GM19035 (cell line): ENCODE data around the gene HOXD11.

ENCODE experiments used
- ATAC-seq: cut with Tn5 transposase; IDR thresholded peaks from one replicate; pipeline ENCODE4 v1.9.1; 2021; ENCODE audit not compliant: unreplicated experiment

The HOXD11 gene

DNA sequence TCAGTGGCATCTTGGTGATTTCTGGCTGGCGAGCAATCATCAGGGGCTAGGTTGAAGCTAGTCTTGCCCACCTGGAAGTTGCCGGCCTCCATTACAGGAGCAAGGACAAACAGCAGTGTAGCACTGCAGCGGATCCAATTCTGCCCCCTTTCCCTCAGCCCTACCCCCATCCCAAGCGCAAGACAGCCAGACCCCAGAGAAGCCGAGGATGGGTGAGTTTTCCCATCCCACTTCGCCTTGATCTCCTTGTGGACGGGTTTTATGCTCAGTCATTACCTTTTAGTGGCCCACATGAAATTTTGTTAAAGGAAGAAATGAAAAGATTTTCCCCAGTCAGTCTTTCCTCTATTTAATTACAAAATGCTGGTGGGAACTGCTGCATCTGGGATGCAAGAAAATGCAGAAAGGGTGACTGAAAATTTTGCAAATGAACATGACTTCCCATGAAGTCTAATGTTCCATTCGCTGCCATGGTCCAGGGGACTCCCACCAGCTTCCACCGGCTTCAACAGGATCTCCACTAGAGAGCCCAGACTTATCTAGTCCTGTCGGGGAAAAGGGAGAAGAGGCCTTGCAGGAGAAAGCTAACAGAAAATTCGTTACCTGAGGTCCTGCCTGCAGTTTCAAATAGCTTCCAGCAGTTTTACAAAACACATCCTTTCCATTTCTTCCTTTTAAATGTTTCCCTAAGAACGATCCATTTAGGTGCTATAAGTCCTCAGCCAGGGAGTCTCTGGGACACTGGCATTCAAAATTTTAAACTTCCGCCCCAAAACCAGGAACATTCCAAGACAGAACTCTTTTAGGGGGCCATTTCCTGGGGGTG is 13.5 kb downstream of the HOXD11 start:
- ATAC-seq, result no peak

DNA sequence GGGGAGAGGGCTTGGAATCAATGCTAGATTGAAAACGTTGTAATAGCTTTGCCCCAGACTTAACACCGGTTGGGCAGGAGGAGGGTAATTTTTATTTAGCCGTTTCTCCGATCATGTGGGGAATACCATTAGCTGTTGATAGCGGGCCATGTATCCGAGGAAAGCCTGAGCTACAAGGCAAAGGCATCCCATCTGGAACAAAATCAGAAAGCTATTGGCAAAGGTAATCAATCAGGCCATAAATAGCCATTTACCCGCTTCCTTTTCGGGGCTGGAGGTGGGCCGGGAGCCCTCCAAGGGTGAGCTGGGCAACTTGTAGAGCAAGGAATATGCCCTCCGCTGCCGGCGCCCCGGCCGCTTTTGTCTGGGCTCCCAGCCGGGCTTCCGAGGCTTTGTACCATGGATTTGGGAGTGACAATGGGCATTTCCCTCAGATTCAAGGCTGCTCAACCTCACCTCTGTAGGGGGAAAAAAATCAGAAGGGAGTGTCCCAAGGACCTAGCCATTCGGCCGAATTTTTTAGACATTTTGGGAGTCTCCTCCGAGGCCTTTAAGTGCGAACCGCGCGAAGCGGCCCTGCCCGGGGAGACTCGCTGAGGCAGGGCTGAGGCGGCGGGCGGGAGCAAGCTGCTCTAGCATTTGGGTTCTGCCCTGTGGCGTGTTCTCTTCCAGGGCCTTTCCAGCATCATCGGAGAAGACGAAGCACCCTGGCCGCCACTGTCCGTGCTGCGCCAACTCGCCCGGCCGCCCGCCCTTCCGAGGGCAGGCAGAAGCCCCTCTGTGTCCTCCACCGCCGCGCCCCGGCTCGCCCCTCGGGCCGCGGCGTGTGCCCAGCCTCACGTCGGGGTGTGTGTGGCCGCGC is 14.3 kb downstream of the HOXD11 start:
- ATAC-seq, result no peak

DNA sequence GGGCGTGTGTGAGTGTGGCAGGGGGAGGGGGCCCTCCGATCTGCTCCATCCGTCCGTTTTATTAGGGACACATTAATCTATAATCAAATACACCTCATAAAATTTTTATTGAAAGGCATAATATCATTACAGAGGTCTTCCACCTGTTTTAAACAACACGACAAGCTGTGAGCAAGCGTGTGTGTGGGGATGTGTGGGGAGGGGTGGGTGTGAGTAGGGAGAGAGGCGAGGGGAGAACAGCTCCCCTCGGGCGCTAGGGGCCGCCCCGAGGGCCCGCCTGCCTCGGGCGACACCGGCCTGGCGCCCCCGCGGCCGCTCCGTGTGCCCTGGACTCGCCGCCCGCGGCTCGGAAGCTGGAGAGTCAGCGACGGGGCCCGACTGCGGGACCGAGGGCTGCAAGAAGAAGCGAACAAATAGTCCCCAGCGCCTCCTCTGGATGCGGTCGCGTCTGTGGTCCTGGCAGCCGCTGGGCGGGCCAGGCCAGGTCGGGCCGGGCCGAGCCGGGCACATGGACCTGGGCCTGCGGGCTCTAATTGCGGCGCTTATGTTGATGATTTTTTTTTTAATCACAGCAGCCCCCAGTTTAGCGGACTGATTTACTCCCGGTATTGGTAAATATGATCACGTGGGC is 15.1 kb downstream of the HOXD11 start:
- ATAC-seq, result no peak

DNA sequence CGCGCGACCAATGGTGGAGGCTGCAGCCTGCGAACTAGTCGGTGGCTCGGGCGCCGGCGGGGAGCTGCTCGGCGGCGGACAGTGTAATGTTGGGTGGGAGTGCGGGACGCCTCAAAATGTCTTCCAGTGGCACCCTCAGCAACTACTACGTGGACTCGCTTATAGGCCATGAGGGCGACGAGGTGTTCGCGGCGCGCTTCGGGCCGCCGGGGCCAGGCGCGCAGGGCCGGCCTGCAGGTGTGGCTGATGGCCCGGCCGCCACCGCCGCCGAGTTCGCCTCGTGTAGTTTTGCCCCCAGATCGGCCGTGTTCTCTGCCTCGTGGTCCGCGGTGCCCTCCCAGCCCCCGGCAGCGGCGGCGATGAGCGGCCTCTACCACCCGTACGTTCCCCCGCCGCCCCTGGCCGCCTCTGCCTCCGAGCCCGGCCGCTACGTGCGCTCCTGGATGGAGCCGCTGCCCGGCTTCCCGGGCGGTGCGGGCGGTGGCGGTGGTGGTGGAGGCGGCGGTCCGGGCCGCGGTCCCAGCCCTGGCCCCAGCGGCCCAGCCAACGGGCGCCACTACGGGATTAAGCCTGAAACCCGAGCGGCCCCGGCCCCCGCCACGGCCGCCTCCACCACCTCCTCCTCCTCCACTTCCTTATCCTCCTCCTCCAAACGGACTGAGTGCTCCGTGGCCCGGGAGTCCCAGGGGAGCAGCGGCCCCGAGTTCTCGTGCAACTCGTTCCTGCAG is 15.8 kb downstream of the HOXD11 start, which contains the start of gene HOXD9:
Gene HOXD9 (plus strand): TSS at position 37 of the 728 bp plus-strand sequence. CDS start 50 bp downstream, at position 87.
- no peak for ATAC-seq

DNA sequence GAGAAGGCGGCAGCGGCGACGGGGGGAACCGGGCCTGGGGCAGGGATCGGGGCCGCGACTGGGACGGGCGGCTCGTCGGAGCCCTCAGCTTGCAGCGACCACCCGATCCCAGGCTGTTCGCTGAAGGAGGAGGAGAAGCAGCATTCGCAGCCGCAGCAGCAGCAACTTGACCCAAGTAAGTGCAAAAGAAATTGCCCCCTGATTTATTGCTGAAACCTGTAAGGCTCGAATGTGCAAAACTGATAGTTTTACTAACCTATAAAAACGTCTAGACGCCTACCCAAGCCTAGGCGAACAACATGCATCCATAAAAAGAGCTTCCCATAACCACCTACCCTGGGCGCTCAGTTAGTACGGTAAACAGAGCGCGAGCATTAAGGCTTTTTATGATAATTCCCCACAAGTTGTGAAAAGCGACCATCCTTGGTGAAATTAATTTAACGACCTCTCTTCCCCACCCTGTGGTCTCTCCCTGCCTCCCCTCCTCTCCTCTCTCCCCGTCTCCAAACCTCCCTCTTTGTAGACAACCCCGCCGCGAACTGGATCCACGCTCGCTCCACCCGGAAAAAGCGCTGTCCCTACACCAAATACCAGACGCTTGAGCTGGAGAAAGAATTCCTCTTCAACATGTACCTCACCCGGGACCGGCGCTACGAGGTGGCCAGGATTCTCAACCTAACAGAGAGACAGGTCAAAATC is 16.5 kb downstream of the HOXD11 start:
- ATAC-seq, result no peak

DNA sequence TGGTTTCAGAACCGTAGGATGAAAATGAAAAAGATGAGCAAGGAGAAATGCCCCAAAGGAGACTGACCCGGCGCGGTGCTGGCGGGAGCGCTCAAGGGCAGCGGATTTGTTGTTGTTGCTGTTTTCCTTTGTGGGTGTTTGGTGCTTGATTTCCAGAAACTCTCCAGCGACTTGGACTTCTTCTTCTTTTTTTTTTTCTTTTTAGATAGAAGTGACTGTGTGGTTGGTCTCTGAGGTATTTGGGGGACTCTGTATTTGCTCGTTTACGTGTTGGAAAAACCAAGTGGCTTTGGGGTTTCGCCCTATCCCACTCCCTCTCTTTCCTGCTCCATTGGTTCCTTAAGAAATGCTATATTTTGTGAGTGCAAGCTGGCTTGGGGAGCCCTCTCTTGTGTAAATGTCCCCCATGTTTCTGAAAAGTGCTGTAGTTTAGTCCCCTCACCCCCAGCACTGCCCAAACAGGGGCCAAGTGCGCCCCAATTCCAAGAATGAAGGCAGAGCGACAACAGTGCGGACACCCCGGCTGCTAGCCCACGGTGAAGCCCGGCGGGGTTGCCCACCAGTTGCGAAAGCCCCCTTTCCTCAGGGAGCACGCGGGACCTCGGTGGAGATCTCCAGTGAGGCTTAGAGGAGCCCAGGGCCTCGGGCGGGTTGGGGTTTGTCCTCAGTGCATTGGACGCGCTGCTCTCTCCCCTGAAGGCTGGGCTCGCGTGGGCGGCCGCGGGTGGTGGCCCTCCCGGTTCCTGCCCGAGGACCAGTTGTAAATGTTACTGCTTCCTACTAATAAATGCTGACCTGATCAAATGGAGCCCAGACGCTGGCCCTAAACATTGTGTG is 17.2 kb downstream of the HOXD11 start:
- ATAC-seq, result no peak

DNA sequence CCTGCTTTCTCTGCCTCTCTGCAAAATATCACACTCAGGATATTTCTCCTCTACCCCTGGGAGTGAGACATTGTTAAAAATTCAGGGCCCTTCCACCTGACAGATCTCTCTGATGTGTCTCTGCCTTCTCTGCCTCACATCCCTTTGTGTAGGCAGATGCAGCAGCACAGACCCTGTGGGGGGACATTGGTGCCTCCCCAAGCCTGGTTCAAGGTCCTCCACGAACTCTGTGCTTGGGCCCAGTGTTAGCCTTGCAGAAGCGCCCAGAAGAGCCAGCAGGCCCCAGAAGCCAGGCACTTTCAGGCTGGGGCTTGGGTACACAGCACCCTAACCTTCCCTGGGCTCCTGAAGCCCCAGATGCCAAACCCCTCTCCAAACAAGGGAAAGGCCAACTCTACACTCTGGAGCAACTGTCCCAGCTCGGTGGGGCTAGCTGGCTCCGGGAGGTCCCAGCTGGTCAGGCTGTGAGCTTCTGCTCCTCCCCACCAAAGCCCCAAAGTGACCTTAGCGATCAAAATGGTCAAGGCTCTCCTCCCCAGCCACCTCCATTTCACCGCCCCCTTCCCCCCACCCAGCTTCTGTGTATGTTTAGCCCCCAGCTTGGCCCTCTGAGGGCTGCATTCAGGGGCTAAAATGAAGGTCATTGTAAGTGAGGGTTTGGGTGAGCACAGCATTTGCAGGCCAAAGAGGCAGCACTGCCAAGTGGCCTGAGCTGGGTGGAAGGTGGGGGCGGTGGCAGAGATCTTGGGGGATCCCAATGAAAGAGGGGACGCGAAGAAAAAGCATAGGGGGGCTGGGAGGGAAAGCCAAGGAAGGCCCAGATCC is 18.1 kb downstream of the HOXD11 start:
- ATAC-seq, result no peak

DNA sequence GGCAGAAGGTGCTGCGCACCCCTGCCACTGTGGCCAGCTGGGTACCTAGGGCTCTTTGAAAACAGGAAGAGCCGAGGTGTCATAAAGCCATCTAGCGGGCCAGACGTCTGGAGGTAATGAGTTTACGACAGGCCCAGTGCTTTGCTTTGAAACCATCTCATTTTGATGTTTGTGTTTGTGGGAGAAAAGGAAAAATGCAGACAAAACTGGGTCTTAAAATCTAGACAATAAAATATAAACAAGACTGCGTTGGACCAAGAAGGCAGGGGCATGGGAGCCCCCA is 18.6 kb downstream of the HOXD11 start:
- ATAC-seq, result no peak

DNA sequence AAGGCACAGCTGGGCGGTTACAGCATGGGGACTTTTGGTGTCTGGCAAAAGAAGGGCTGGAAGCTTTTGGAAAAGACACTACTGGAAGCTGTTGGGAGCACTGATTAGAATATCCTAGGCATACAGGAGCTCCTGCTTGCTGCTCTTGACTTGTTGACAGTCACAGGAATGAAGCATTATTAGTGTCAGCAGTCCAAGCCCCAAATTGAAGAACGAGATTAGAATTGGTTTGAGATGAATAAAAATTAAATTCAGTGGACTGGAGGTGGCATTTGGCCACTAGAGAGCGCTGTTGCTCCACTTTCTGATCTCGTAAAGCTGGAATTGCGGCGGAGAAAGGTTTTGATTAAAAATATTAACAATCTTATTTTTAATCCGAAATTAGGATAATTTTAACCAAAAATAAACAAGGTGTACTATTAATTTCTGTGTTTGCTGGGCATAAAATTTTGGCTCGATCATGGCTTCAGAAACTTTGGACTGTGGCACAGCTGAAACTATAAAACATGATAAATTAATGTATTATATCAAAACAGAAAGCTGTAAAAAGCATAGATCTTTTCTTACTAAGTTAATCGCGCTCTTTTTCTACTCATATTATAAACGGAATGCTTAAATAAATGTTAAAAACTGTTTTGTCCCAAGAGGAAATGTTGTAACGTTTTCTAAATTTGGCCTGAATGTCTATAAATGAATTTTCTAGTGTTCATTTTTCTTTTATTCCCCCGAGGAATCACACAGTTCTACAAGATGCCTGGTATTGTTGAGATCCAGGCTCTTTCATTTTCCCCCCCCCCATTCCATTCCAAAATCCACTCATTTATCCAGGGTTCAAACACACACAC is 20.1 kb downstream of the HOXD11 start:
- no peak for ATAC-seq

DNA sequence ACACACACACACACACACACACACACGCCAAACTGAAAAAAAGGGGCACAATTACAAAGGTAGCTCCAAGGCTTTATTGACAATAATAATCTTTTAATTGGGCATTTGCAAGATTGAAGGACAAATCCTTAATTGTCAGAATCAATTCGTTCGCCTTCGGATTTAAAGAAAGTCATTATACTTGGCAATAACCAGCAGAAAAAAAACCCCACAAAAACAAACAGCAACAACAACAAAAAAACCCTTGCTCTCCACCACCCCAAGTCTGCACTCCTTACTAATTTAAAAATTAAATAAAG is 20.6 kb downstream of the HOXD11 start:
- no peak for ATAC-seq

DNA sequence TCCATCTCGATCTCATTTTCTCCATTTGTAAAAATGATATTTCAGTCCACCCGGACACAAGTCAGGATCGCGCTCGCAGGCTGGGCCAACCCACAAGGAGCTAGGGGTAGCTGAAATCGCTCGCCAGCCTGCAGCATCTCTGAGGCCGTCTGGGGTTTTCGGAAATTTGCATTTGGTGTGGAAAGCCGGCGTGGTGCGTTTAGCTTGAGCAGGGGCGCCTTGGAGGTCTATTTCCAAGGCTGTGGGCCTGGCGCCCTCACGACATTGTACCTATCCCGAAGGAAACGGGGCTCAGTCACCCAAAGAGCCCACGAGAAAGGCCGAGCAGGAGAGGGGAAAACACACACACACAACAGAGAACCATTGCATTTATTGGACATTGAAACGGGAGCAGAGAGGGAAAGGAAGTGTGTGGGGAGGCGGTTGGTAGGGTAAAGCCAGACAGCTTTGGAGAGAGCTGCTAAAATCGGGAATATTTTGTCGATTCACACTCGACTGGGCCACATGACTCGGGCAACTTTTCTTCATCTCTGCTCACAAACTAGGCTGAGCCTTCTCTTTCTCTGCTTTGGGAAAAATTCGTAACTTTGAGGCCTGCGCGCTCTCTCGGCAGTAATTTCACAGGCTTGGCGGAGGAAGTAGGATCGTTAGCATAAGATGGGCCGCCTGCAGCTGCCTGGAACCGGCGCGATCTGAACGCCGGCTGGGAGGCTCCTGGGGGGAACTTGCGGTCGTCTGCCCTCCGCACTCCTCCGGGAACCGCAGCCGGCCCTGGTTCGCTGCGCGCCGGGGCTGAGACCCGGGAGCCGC is 21.3 kb downstream of the HOXD11 start:
- ATAC-seq, result no peak

DNA sequence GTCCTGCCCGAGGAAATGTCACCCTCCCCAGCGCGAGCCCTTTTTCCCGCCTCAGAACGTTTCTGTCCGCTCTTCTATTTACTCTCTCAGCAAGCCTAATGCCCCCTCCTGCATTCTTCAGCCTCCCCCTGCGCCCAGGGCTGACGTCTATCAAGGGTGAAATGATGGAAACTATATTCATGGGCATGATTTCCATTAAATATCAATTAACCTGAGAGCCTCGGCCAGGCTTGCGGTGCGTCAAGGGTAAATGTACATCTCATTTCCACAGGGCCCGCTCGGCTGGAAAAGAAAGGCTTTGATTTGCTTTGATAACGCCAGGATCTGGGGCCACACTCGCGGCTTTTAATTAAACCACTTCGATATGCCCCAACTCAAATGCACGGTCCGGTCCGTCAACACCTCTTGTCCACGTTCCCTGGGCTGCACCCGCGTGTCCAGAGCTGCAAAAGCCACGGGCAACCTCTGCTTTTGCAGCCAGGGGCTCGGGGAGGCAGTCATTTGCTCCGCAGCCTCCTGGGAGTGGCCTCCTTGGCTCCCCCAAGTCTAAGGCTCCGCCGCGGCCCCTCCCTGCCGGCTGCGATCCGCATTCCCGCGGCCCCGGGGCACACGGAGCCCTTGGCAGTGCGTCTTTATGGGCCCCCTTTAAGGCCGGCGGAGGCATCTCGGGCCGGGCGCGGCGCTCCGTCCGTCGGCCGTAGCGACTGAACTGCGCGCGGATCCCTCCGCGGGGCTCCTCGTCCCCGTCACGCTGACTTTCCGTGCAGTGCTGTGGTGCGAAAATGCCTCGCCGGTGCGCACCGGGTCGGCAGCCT is 22.1 kb downstream of the HOXD11 start, which contains the start of gene HOXD8:
Gene HOXD8 (plus strand): TSS at position 724 of the 815 bp plus-strand sequence. CDS start 662 bp downstream, outside the sequence.
- no peak for ATAC-seq

DNA sequence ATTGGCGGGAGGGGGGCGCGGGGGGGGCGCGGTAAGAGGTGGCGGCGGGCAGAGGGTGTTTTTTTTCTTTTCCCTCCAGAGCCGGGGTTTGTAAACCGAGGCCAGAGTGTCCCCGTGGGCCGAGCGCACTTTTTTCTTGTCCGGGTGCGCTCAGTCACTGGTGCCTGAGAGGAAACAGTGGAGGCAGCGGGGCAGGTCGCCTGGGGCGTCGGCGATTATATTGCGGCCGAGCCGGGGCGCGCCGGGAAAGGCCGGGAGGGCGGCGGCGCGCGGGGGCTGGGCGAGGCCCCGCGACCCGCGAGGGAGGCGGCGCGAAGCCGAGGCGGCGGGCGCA is 22.7 kb downstream of the HOXD11 start:
- no peak for ATAC-seq

DNA sequence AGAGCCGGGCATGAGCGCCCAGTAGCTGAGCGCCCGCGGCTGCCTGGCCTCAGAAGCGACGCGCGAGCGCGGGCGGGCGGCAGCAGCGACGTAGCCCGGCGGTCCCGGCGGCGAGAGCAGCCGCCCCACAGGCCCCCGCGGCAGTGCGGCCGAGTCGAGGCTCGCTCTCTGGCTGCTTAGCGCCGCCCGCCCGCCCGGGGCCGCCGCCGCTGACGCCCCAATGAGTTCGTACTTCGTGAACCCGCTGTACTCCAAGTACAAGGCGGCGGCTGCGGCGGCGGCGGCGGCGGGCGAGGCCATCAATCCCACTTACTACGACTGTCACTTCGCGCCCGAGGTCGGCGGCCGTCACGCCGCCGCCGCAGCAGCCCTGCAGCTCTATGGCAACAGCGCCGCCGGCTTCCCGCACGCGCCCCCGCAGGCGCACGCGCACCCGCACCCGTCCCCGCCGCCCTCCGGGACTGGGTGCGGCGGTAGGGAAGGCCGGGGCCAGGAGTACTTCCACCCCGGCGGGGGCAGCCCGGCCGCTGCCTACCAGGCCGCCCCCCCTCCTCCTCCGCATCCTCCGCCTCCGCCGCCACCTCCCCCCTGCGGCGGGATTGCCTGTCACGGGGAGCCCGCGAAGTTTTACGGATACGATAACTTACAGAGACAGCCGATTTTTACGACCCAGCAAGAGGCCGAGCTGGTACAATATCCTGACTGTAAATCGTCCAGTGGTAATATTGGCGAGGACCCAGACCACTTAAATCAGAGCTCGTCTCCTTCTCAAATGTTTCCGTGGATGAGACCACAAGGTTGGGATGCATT is 23.3 kb downstream of the HOXD11 start:
- no peak for ATAC-seq
